DMS79 treated with DMSO at 0.1 percent for 48 hours (cell line): Measurements from ENCODE around the gene CANT1.

Source experiments
- DNase-seq: peaks from one replicate; lab custom pipeline; 2025; lab: John Stamatoyannopoulos, UW

CANT1 gene

DNA sequence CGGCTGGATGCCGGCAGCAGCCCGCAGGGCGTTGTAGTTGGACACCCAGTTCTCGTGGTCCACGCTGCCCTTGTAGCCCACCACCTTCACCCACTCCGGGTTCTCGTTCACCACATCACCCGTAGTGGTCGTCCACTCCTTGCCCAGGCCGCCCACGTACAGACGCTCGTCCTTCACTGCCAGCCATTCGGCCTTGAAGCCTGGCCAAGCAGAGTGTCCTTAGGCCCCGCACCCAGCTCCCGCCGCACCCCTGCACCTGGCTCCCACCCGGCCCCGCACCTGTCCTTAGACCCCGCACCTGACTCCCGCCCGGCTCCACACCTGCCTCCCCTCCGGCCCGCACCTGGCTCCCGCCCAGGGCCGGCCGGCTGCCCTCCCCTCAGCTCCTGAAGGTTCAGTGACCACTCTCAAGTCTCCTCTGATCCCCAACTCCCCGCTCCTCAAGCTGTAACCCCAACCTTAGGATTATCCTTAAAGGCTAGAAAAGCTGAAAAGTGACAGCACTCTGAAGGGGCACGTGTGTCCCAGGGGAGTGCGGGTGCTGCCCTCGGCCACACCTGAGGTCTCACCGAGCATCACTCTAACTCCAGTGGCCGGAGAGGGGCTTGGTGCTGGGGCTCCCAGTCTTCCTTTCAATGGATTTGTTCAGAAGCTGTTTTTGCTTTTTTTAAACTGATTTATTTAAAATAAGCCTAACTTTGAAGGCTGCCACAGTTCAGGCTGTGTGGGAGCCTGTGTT, 14.4 kb downstream of the CANT1 start:
- DNase-seq: no peak

DNA sequence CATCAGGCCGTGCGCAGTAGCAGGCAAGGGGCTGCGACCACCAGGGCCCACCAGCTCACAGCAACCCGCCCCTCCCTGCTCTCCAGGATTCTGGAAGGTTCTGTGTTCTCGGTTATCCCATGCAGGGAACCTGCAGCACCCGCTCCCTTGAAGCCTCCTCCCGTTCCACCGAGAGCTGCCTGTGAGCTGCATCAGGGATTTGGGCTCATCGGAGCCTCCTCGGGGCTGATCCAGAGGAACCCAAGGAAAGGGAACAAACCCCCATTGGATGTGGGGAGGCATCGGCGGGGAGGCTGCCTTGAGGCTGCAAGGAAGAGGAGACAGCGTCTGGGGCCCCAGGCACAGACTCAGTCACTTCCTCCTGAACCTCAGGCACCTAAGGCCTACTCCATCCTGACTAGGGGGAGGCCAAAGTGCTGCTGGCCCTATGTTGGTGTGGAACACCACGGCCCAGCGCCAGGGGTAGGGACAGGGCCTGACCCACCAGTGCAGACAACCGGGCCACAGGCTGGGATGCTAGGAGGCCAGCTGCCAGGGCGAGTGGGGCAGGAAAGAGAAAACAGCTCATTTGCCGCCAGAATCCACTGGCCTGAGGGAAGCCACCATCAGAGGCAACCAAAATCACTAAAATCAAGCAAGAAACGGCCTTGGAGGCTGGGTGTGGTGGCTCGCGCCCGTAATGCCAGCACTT, 15.4 kb downstream of the CANT1 start:
- DNase-seq: no peak

DNA sequence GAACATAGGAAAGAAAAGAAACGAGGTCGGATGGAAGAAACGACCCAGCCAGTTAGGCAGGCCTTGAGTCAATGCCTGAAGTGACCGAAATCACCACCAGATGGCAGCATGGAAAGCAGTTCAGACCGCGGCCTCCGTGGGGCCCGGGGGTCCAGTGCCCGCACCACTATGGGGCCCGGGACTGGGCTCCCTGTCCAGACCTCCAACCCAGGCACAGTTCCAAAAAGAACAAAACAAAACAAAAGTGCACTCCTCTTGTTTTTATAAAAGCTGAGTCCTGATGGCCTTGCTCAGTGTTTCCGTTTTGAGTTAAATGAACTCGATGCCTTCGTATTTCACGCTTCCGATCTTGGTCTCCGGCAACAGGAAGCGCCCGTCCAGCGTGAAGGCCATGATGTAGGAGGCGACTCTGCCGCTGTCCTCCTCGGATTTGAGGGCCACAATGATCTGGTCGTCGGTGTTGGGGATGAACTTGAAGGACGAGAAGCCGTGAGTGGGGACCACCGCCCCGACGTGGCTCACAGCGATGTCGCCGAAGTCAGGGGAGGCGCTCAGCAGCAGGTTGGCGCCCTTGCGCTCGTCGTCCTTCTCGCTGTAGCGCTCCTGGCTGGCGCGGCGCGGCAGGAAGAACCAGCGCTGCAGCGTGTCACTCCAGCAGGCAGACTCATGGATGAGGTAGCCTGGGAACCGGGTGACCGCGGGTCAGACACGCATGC, 16.2 kb downstream of the CANT1 start:
- DNase-seq: no peak

DNA sequence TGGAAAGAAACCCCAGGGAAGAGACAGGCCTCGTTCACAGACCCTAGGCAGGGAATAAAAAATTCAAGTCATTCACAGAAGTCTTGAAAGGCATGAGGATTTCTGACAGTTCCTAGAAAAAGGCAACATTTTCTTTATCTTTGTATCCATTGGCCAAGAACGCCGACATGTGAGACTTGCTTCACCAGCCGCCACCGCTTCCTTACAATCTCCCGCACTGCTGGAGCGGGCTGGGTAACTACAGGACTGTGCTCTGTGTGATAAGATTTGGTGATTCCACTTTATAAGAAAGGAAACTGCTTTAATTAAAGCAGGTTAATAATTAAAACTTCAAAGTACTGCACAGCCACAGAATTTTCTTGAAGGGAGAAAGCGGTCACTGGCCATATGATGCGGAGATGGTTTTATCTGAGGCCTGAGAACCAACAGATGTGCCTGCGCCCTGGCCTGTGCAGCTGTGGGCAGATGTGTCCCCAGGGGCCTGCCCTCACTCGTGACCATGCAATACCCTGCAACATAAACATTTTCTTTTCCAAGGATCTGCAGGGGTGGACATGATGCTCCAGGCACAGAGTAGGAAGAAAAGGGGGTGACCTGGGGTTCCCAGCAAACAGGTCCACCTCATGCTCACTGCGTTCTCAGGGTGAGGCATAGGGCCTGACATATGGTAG, 16.9 kb downstream of the CANT1 start:
- DNase-seq: no peak

DNA sequence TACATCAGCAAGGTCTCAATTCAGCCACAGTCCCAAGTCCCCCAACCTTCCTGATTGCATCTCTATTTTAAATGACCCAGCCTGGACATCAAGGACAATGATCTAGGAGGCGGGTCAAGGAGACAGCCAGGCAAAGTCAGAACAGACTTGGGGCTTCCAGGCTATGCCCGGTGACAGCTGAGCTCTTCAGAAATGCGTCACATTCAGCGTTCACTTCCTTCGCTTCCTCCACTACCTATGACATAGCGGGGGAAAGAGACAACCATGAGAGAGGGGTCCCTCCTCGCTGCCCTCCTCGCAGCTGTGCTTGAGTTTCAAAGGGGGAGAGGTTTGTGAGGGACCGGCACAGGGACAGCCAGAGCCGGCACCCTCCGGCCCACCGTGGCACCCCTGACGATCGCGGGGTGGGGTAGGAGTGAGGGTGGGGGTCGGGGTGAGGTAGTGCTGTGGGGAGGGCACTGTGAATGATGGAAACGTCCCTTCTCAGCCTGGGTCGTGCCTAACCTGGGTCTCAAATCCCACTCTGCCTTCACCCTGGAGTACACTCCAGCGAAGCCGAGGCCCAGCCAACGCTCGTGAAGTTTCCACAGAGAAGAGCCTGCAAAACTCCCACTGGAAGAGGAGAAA, 17.5 kb downstream of the CANT1 start:
- DNase-seq: no peak

- no peak for DNase-seq
Measured at GRCh38 chr17:78991017-78991738, 18.4 kb downstream of the CANT1 start.

- no peak for DNase-seq
Measured at GRCh38 chr17:78990349-78991016, 19.1 kb downstream of the CANT1 start.

GRCh38 chr17:78988152-78988551, 21.4 kb downstream of the CANT1 start:
- no peak for DNase-seq

DNA sequence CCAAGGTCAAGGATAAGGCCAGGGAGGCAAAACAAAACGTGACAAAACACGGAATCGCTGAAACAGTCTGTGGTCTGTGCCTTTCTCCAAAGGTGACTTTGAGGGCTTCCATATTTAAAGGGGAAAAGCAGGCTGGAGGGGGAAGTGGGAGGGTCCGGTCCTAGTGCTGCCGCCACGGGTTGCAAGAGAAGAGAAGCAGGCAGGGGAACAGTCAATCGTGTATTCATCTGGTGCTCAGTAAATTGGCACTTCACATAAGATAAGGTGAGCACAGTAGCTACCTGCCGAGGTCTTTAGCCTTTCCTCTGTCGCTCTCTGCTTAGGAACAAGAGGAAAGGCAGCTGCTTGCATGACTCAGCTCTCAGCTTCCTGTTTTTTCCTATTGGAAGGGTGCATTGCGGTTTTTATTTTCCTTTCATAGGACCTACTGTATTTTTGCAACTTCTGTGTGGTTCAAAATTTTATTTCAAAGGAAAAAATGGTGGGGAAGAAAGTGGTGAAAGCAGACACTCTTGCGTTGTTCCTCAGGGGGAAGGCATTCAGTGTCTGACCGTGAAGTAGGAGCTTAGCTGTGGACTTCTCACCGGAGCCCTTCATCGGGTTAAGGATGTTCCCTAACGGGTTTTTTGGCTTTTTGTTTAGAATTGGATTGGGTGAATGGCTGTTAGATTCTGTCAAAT, 22.8 kb downstream of the CANT1 start:
- peak; percentile 37 for DNase-seq

GRCh38 chr17:78986048-78986648, 23.4 kb downstream of the CANT1 start:
- DNase-seq: no peak

DNA sequence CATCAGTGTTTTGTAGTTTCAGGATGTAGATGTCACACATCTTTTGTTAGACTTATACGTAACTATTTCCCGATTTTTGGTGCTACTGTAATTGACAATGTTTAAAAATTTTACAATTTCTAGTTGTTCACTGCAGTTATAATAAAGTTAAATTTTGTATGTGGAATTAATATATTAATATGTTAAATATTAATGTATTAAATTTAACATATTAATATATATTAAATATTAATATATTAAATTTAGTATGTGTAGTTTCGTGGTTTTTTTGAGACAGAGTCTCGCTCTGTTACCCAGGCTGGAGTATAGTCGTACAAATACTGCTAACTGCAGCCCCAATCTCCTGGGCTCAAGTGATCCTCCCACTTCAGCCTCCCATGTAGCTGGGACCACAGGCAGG, 24.2 kb downstream of the CANT1 start:
- DNase-seq: no peak

DNA sequence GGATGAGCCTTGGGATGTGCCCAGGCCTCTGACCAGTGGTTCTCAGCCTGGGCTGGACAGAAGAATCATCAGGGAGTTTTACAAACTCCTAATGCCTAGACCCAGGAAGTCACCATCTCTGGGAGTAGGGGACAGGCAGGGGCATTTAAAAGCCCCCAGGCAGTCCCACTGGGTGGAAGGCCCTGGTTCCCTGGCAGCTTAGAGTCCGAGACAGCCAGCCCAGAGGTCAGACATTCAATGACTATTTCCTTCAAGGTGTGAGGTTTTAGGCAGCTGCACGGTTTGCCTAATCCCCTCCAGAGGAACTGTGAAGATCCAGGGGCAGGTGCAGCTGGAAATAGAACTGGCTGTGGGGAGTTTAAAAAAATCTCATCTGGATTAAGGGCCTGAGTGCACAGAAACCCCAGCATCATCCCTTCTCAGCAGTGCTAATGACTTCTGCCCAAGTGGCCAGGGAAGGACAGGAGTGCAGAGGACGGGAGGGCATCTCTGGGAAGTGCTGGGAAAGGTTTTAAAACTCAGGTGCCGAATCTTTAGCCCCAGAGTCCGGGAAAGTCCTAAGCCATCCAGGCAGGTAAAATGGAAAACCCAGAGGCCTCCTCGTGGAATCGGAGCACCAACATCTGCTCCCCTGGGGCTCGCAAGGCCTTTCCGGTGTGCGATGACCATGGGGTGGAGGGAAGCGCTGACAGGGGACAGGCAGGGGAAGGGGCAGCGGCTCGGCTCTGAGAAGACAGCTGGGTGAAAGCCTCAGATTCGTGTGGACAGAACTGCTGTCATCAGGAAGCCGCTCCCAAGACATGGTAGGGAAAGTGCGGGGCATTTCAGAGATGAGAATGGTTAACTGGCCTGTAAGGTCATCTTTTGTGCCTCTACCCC, 28.3 kb downstream of the CANT1 start:
- DNase-seq: no peak

DNA sequence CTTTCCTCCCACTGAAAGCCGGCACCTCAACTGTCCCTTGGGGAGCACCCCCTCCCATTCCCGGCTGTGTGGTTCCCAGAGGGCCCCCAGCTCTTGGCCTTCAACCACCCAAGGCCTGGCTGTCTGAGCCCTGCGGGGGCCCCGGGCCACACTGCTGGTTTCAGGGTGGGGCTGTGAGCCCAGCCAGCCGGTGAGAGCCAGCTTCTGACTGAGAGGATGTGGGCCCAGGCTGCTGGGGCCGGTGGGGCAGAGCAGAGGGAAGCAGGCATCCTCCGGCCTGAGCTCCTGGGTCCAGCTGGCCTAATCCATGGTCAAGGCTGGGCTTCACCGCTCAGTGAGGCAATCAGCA, 29.0 kb downstream of the CANT1 start:
- no peak for DNase-seq

DNA sequence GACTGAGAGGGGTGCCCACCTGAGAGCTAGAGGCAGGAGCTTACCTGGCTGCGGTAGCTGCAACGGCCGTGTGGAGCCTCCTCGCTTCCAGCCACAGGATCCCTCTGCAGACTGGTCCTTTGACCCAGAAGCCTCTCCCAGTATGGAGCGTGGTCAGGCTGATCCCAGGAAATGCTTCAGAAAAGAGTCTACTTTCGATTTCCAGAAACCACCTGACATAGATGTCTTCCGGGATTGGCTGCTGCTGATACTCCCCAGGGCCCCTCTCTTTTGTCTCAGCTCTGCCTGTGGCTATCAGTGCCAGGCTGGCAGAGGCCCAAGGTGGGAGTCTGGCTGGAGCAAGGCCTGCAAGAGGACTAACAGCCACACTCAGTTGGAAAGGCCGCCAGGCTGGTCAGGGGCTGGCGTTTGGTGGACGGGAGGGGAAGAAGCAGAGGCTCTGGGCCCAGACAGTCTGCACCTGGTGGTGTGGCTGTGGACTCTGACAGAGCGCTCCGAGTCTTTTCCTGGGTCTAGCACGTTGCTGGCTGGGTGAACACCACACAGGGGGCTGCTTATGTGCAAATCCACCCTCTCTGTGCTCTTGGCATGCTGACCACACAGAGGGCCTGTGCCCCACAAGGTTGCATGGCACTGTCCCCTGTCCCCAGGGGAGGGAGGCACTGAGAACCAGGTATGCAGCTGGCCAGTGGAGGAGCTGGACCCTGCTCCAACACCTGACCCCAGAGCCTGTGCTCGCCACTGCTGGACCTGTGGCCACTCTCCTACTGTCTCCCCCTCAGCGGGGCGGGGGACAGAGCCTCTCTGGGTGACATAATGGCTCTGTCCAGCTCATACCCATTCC, 29.6 kb downstream of the CANT1 start, which contains the start of gene LGALS3BP:
Gene LGALS3BP (minus strand): TSS at position 144 of the 844 bp plus-strand sequence. CDS start 2,732 bp downstream, outside the sequence.
- DNase-seq: peak; percentile 89

DNA sequence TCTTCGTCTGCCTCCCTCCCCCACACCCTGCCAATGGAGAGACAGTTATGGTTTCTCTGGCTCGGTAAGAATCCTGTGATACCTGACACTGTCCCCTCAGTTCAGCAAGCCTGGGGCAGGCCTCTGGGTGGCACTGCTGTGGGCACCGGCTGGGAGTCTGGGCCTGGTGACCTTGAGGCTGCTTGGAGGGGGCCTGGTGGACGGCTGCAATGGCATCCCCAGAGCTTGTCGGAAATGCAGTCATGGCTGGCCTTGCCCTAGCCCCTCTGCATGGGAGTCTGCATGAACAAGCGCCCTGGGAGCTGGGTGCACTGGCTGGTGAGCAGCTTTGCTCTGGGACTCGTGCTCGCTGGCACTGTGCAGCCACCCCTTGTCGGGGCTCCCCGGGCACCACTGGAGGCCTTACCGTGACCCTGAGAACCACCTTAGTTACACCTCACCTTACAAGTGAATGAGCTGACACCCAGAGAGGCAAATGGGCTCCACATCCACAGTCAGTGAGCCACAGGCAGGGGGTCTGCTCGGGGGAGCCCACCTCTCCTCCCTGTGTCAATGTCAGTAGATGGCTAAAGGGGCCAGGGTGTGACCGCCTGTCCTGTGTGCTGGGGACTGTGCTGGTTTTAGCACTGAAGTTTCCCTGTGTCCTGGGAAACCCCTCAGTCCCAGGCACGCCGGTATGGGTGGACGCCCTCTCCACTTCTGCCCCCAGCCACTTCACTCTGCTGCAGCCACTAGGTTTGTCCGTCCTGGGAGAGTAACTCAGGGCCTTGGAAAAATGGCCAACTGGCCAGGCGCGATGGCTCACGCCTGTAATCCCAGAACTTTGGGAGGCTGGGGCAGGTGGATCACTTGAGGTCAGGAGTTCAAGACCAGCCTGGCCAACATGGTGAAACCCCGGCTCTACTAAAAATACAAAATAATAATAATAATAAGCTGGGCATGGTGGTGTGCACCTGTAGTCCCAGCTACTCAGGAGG, 31.3 kb downstream of the CANT1 start:
- DNase-seq: peak; percentile 5

GRCh38 chr17:78977681-78977943, 32.0 kb downstream of the CANT1 start:
- no peak for DNase-seq
